GM12891 (cell line): Measurements from ENCODE around the gene BCL2L12.

Experiments
- DNase-seq: peaks from one replicate; pipeline ENCODE4 v3.0.0; 2011; ENCODE audit warnings: low spot score; ENCODE audit not compliant: insufficient read length
- FAIRE-seq: peaks from 2 replicates; lab custom pipeline; 2011; peaks lifted over from hg19 to GRCh38; lab: Jason Lieb, UNC
- PAX5 ChIP-seq: IDR thresholded peaks from 2 replicates; pipeline ENCODE4 v1.6.1; 2011; ENCODE audit warnings: low read length, moderate library complexity, mild to moderate bottlenecking; ENCODE audit not compliant: insufficient read depth, severe bottlenecking
- POLR2A ChIP-seq: IDR thresholded peaks from 2 replicates; pipeline ENCODE4 v1.6.1; 2011; ENCODE audit warnings: low read depth, low read length, control low read depth
- POLR2AphosphoS5 ChIP-seq: IDR thresholded peaks from 2 replicates; pipeline ENCODE4 v1.6.1; 2011; ENCODE audit warnings: low read depth, low read length, control low read depth
- POU2F2 ChIP-seq: IDR thresholded peaks from 2 replicates; pipeline ENCODE4 v1.6.1; 2011; ENCODE audit warnings: low read depth, mild to moderate bottlenecking, control low read depth, low read length, moderate library complexity
- SPI1 ChIP-seq: IDR thresholded peaks from 2 replicates; pipeline ENCODE4 v1.6.1; 2011; ENCODE audit warnings: low read depth, low read length, control low read depth
- TAF1 ChIP-seq: IDR thresholded peaks from 2 replicates; pipeline ENCODE4 v1.6.1; 2011; ENCODE audit warnings: low read depth, low read length, control low read depth

The BCL2L12 gene

DNA sequence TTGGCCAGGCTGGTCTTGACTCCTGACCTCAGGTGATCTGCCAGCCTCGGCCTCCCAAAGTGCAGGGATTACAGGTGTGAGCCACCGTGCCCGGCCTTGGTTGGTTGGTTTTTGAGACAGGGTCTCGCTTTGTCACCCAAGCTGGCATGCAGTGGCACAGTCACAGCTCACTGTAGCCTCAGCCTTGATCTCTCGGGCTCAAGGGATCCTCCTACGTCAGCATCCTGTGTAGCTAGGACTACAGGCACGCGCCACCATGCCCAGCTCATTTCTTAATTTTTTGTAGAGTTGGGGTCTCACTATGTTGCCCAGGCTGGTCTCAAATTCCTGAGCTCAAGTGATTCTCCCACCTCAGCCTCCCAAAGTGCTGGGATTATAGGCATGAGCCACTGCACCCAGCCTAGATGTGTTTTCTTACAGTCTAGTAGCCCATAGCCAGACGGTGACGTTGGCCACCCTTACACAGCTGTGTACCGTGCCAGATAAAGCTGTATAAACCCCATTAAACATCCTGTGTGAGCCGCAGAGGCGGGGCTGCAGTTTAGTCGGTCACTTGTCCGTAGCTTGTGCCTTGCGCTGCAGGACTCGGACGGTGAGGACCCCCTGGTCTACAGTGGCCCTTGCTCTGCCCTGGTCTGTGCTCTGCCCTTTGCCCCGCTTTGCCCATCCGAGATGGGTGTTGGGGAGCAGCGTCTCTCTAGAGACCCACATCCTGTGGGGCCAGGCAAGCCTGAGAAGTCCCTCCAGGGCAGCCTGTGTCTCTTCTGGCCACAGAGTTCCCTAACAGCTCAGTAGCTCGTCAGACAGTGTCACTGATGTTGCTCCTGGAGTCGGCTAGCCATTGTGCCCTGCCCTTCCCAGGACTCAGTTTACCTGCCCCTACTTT is 9.9 kb upstream of the BCL2L12 start:
- no peak for DNase-seq
- TF ChIP-seq POU2F2 = no peak
- no peak for FAIRE-seq

DNA sequence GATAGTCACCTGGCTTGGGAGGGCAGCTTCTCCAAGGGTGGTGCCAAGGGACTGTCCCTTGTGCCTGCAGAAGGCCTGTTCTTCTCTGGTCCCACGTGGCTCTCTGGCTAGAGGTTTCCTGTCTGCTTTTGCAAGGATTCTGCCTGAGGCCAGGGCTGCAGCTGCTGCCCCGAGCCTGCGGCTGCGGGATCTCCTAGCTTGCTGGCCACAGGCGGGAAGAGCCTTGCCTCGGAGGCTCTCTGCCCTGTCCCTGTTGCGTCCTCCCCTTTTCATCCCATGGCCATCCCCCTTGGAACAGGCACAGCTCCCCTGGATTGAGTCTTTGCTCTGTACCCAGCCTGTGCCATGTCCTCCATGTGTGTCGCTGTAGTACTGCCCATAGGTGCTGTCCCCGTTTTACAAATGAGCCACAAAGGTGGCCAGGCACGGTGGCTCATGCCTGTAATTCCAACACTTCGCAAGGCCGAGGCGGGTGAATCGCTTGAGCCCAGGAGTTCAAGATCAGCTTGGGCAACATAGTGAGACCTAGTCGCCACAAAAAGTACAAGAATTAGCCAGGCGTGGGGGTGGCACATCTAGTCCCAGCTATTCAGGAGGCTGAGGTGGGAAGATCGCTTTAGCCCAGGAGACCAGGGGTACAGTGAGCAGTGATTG is 9.2 kb upstream of the BCL2L12 start:
- TF ChIP-seq POU2F2 = no peak
- TF ChIP-seq PAX5 = no peak
- no peak for TF ChIP-seq POLR2A
- TF ChIP-seq SPI1 = no peak
- TF ChIP-seq POLR2AphosphoS5 = no peak
- no peak for TF ChIP-seq TAF1
- FAIRE-seq (no peak), DNase-seq (no peak)

DNA sequence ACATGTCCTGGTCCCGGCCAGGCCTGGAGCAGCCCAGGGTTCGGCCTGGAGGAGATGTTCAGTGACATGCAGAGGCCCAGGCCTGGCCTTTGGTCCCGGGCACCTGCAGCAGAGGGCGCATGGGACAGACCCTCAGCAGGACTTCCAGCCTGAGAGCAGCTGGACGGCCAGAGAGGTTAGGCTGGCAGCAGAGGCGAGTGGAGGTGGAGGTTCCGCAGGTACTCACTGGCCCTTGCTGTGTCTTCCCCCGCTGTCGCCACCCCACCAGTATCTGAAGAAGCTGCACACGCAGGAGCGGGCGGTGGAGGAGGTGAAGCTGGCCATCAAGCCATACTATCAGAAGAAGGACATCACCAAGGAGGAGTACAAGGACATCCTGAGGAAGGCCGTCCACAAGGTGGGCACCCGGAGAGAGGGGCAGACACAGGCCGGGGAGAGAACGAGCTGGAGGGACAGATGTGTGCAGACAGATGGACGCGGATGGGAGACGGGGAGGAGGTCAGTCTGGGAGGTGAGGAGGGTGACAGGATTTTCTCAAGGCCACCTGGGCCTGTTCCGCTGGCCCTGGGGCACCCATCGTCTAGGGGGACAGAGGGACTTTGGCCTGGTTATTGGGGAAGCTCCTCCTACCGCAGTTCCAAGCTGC is 8.1 kb upstream of the BCL2L12 start:
- TF ChIP-seq POLR2A = no peak
- no peak for TF ChIP-seq PAX5
- no peak for TF ChIP-seq SPI1
- TF ChIP-seq POU2F2 = no peak
- TF ChIP-seq TAF1 = no peak
- FAIRE-seq = no peak
- DNase-seq = no peak

DNA sequence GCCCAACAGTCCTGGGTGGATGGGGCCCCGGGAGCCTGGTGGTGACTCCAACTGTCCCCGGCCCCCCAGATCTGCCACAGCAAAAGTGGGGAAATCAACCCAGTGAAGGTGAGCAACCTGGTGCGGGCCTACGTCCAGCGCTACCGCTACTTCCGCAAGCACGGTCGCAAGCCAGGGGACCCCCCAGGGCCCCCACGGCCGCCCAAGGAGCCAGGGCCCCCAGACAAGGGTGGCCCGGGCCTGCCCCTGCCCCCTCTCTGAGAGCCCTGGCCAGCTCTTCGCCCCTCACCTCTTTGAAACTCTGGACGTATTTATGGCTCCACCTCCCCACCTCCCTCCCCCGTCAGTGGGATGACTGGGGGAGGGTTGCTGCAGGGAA is 7.6 kb upstream of the BCL2L12 start:
- TF ChIP-seq PAX5 = no peak
- no peak for TF ChIP-seq POLR2AphosphoS5
- no peak for TF ChIP-seq SPI1
- no peak for TF ChIP-seq POLR2A
- TF ChIP-seq TAF1 = no peak
- no peak for TF ChIP-seq POU2F2
- DNase-seq (no peak), FAIRE-seq (no peak)

DNA sequence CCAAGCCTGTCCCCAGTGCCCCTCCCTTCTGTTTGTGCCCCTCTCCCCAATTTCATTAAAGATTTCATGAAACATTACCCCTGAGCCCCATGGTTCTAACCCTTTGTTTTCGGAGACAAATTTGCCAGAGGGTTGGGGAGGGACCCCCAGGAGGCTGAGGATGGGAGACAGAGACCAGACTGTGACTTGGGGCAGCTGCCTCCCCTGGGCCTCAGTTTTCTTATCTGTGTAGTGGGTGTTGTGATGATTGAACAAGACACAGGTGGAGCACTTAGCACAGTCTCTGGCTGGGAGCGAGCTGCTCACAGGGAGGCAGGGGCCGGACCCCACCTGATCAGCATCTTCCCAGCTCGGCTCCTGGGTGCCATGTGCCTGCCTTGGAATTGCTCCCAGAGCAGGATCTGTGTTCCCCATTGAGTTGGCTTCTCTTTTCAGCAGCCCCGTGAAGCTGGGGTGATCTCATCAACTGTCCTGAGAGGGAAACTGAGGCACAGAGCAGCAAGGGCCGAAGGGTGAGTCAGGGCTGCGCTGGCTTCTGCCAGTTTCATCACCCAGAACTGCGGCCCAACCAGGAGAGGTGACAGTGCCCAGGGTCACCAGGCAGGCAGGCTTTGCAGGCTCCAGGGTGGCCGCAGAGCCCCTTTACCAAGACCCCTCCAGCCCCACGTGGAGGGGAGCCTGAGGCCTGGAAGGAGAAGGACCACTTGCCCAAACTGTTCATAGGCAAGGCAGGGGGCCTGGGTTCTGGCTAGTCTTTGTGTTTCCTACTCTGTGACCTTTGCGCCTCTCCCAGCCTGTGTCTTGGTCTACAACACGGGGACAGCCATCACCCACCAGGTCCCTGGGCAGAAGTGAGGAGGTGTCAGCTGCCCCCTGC is 6.9 kb upstream of the BCL2L12 start:
- FAIRE-seq (no peak), DNase-seq (no peak)
- TF ChIP-seq SPI1 (no peak), POLR2AphosphoS5 (no peak), TAF1 (no peak), POLR2A (no peak), POU2F2 (no peak)

DNA sequence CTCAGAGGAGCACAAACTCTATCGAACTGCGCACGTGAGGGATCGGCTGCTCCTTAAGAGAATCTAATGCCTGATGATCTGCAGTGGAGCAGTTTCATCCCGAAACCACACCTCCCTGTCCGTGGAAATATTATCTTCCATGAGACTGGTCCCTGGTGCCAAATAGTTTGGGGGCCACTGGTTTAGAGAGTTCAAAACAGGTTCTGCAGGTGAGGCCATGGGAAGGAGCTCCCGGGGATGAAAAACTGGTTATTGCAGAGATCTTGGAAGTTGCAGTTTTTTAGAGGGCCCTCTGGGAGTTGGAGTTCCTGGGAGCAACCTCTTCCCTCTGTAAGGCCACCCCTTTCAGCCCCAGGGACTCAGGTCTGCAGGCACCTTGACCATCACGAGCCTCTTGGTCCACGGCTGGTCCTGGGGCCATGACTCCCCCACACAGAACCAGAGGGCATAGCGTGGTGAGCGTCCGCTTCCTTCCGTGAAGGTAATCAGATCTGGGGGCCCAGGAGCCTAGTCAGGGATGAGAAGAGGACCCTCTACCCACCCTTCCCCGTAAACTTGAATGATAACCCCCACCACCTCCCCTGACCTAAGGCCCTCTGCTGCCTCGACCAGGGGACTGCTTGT is 5.3 kb upstream of the BCL2L12 start:
- TF ChIP-seq SPI1 (no peak), POLR2AphosphoS5 (no peak), POLR2A (no peak), POU2F2 (no peak), TAF1 (no peak), PAX5 (no peak)
- DNase-seq (no peak), FAIRE-seq (no peak)

DNA sequence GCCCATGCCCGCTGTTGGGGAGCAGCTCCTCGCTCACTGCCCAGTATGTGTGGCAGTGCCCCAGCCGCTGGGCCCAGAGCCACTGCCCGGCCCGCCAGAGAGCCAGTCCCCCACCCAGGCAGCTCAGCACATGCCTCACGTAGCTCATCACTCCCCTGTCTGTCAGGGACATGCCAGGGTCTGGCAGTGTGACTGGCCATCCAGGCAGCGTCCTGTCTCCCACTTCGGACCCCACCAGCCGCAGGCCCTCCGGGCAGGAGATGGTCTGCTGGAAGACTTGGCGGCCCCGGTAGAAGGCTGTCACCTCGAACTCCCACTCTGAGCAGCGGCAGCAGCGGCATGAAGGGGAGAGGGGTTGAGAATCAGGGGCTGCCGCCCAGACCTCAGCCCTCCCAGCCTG is 3.7 kb upstream of the BCL2L12 start:
- DNase-seq (no peak), FAIRE-seq (no peak)
- no peak for TF ChIP-seq POLR2AphosphoS5
- no peak for TF ChIP-seq SPI1
- no peak for TF ChIP-seq PAX5
- TF ChIP-seq POU2F2 = no peak
- TF ChIP-seq TAF1 = no peak

DNA sequence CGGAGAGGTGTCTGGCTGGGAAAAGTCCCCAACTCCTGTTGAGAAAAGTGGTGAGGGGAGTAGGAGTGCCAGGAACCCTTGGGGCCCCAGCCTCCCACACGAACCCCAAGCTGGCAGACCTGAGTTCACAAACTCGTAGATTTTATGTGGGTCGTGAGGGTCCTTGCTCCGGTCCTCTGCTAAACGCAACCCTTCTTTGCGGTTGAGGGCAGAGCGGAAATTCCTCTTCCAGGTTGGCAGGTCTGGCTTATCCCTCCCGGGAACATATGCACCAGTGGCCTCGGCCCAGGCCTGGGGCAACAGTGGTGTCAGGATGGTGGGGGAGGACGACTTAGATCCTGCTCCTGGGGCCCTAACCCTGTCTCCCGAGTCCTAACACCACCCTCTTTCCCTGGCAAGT is 2.5 kb upstream of the BCL2L12 start:
- TF ChIP-seq POLR2A (no peak), PAX5 (no peak), TAF1 (no peak)
- DNase-seq = no peak
- FAIRE-seq = no peak
